Chondrocyte (in vitro differentiated cells): Measurements from ENCODE around the gene PRRX2. TPM values are rescaled to one million over a fixed set of nuclear protein-coding genes. Genes with fewer than 3 reads are reported as not detected.

Source experiments
- DNase-seq: peaks from one replicate; pipeline ENCODE4 v3.0.0; 2021; ENCODE audit warnings: mixed read lengths, low spot score
- H3K27ac Mint-ChIP-seq: one replicate; pipeline ENCODE4 v1.8.0; 2021; ENCODE audit warnings: mild to moderate bottlenecking, moderate library complexity, mixed read lengths; ENCODE audit not compliant: unreplicated experiment
- H3K27me3 Mint-ChIP-seq: 2 replicates; pipeline ENCODE4 v1.8.0; 2021; ENCODE audit warnings: low read depth, mixed read lengths
- H3K36me3 Mint-ChIP-seq: 2 replicates; pipeline ENCODE4 v1.8.0; 2021; ENCODE audit warnings: low read depth, mixed read lengths
- H3K4me1 Mint-ChIP-seq: 2 replicates; pipeline ENCODE4 v1.8.0; 2021; ENCODE audit warnings: low read depth, mild to moderate bottlenecking, mixed read lengths
- H3K4me3 Mint-ChIP-seq: one replicate; pipeline ENCODE4 v1.8.0; 2021; ENCODE audit warnings: mild to moderate bottlenecking, moderate library complexity, mixed read lengths; ENCODE audit not compliant: unreplicated experiment
- H3K9me3 Mint-ChIP-seq: 2 replicates; pipeline ENCODE4 v1.8.0; 2021; ENCODE audit warnings: low read depth, mixed read lengths
- total RNA-seq: library from RNA; stranded (reverse); gene quantifications from 3 replicates; pipeline ENCODE4 v1.2.1, GENCODE V29; 2021
- TF ChIP-seq, protein P1 (sequence below): fragments of 200-600 bp; sonication (generic); IDR thresholded peaks from 2 replicates; pipeline ENCODE4 v1.5.0; 2021; ENCODE audit warnings: antibody characterized with exemption, mild to moderate bottlenecking, moderate library complexity

Gene PRRX2
- total RNA-seq, 1 donor from 2014 or later: 5.7 TPM

DNA sequence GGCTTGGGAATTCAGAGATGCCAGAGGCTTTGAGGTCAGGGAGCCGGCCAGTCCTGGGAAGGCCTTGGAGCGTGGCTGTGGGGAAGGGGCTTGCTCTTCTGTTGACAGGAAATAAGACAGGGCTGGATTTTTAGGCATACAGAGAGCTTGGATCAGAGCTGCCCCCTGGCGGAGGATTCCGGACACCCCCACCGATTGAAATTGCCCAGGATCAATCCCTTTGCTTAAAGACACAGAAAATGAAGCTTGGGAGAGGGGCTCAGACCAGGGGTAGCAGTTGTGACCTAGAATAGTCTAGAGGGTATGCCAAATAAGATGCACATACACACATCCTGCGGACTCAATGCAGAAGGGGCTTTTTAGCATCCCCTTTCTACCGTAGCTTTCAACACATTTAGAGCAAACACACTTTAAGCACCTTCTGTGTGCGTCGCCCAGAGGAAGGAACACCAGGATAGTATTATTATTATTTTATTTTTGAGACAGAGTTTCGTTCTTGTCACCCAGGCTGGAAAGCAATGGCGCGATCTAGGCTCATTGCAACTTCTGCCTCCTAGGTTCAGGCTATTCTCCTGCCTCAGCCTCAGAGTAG, 41.2 kb upstream of the PRRX2 start:
- no peaks in the 10 kb centered on the region for H3K36me3 Mint-ChIP-seq
- H3K4me1 Mint-ChIP-seq: peaks cover 37% of the 10 kb centered on the region
- DNase-seq: no peak
- TF ChIP-seq, protein P1, sequence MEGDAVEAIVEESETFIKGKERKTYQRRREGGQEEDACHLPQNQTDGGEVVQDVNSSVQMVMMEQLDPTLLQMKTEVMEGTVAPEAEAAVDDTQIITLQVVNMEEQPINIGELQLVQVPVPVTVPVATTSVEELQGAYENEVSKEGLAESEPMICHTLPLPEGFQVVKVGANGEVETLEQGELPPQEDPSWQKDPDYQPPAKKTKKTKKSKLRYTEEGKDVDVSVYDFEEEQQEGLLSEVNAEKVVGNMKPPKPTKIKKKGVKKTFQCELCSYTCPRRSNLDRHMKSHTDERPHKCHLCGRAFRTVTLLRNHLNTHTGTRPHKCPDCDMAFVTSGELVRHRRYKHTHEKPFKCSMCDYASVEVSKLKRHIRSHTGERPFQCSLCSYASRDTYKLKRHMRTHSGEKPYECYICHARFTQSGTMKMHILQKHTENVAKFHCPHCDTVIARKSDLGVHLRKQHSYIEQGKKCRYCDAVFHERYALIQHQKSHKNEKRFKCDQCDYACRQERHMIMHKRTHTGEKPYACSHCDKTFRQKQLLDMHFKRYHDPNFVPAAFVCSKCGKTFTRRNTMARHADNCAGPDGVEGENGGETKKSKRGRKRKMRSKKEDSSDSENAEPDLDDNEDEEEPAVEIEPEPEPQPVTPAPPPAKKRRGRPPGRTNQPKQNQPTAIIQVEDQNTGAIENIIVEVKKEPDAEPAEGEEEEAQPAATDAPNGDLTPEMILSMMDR: peak; percentile 83
- H3K9me3 Mint-ChIP-seq: no peaks in the 10 kb centered on the region
- H3K27ac Mint-ChIP-seq: no peak overlapping the region
- no peak overlapping the region for H3K4me3 Mint-ChIP-seq
- H3K27me3 Mint-ChIP-seq: no peaks in the 10 kb centered on the region

DNA sequence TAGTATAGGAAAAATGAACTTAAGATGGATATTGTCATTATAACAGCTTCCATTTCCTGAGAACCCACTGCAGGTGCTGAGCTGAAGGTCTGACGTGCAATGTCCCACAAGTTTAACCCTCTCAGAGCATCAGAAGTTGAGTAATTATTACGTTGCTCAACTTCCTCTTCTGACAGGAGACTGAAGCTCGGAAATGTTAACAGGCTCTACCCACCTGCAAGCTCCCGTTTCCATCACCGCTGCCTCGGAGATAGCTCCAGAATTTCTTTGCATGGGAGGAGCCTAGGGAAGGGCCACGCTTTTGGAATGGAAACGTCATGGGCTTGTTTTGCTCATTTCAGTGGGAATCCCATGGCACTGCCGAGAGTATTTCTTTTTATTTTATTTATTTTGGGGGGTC, 40.5 kb upstream of the PRRX2 start:
- no peak for DNase-seq
- H3K27me3 Mint-ChIP-seq: no peaks in the 10 kb centered on the region
- H3K27ac Mint-ChIP-seq: no peak overlapping the region
- TF ChIP-seq, protein P1: no peak
- H3K9me3 Mint-ChIP-seq: no peaks in the 10 kb centered on the region
- H3K4me3 Mint-ChIP-seq: peak overlapping the region; percentile 16
- peaks cover 40% of the 10 kb centered on the region for H3K4me1 Mint-ChIP-seq
- no peaks in the 10 kb centered on the region for H3K36me3 Mint-ChIP-seq

DNA sequence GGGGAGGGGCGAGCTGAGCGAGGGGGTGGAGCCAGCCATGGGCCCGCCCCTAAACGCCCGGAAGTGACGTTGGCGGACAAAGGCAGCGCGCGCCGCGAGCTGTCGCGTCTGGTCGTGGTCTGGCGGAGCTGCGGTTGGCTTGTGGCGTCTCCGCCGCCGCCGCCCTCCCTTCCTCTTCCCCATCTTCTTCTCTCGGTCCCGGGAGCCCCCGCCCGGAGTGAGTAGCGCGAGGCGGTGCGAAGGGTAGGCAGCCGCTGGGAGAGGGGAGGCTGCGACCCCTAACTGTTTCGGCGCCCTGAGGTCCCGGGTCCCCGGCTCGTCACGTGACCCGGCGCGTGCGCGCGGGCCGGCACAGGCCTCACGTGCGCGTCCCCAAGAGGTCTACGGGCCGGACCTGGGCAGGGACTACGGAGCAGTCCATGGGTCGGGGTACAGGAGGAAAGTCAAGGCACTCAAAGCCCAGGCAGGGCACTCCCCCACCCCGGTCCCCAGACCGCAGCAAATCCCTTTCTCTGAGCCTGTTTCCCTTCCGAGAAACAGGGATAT, 39.3 kb upstream of the PRRX2 start, which contains the start of gene NTMT1:
TSS of gene NTMT1 (plus strand) at position 85 of the 546 bp plus-strand sequence. CDS start 6,541 bp downstream, outside the sequence.
- DNase-seq: no peak
- TF ChIP-seq, protein P1: no peak
- Mint-ChIP-seq H3K4me1 (peaks cover 48% of the 10 kb centered on the region), H3K36me3 (no peaks in the 10 kb centered on the region), H3K27ac (peak within 1 kb of the TSS; percentile 94), H3K4me3 (peak within 1 kb of the TSS; percentile 92), H3K9me3 (no peaks in the 10 kb centered on the region), H3K27me3 (no peaks in the 10 kb centered on the region)

DNA sequence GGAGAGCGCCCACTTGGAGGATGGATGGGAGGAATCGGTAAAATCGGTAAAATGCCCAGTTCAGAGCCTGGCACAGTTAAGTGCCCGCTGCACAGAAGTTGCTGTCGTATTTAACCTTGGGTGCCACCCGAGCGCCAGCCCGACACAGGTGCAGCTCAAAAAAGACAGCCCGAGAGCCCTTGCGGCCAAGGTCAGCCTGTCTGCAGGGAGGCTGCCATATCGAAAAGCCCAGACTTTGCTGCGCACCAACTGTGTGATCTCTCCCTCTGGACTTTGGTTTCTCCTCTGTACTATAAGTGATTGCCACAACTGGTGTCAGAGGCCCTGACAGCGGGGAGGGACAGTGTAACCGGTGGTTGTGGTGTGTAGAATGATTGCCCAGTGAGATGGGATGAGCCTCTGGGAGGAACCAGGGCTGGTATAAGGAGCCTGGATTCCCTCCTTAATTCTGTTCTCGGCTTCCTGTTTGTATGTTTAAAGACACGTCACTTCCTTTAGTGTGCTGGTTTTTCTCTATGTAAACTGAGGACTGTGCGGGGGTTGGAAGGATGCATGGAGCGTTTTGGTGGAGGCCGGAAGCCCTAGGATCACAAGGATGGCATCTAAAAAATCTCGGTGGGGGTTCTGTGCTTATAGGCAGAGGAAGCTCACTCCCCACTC, 38.7 kb upstream of the PRRX2 start:
- Mint-ChIP-seq H3K36me3 (no peaks in the 10 kb centered on the region), H3K27me3 (no peaks in the 10 kb centered on the region), H3K27ac (peak overlapping the region; percentile 94), H3K9me3 (no peaks in the 10 kb centered on the region), H3K4me1 (peaks cover 54% of the 10 kb centered on the region), H3K4me3 (peak overlapping the region; percentile 92)
- TF ChIP-seq, protein P1: peak; percentile 24
- no peak for DNase-seq

DNA sequence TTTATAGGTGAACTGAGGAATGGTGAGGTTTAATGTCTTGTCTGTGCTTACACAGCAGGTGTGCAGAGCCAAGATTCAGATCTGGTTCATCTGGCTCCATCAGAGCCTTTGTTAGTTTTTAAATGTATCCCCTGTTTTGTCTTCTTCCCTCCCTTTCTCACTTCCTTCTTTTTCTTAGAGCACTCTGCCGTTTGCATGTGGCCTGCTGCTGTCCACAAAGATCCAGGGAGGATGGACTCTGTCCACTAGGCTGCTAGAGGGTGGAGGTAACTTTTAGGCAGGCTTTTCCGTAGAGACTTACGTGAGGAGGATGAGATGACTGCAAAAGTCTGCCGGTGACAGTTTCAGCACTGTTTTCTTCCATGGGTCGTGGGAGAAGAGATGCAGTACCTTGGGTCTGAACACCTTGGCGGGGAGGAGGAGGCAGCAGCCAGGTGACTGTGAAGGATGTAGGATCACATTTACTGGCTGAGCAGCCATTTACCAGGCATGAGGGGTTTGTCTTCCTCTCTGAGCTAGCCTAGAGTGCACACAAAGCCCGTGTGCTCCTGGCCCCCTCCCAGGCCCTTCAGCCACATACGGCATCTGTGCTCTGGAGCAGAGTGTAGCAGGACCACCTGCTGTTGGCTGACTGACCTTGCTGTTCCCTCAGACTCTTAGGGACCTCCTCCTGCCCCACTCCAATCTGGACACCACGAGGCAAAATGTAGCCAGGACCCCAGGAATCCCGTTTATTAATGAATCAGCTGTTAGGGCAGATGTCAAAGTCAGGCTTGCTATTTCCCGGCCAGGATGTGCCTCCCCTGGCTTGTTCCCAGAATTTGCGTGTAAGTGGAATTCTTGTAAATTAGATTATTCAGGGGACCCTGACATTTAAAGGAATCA, 37.6 kb upstream of the PRRX2 start:
- Mint-ChIP-seq H3K27me3 (no peaks in the 10 kb centered on the region), H3K4me1 (peaks cover 57% of the 10 kb centered on the region), H3K27ac (peak overlapping the region; percentile 94), H3K9me3 (no peaks in the 10 kb centered on the region), H3K36me3 (peaks cover 2% of the 10 kb centered on the region), H3K4me3 (peak overlapping the region; percentile 92)
- TF ChIP-seq, protein P1: no peak
- no peak for DNase-seq
